RWPE1 (cell line): ENCODE measurements around the gene GLTPD2.

Source experiments
- CTCF ChIA-PET: fragments of 350-600 bp; sonication (Branson Sonifier 250); formaldehyde crosslinking; extraction: SDS; loops from one replicate; lab custom pipeline; 2021; lab: Yijun Ruan, JAX
- POLR2A ChIA-PET: fragments of 400-600 bp; formaldehyde crosslinking; extraction: SDS; loops from one replicate; lab custom pipeline; 2020; ENCODE audit warnings: antibody characterized with exemption; ENCODE audit not compliant: low non-redundant PET; lab: Yijun Ruan, JAX
- DNase-seq: peaks from one replicate; pipeline ENCODE4 v3.0.0; 2012; ENCODE audit warnings: low spot score
- H3K27ac ChIP-seq: fragments of 450-650 bp; 2 replicates; pipeline ENCODE4 v1.5.1; 2017
- TF ChIP-seq, protein P1 (sequence below): fragments of 450-650 bp; conservative IDR thresholded peaks from 2 replicates; pipeline ENCODE4 v1.5.1; 2017; ENCODE audit warnings: low read depth, mild to moderate bottlenecking

The GLTPD2 gene

DNA sequence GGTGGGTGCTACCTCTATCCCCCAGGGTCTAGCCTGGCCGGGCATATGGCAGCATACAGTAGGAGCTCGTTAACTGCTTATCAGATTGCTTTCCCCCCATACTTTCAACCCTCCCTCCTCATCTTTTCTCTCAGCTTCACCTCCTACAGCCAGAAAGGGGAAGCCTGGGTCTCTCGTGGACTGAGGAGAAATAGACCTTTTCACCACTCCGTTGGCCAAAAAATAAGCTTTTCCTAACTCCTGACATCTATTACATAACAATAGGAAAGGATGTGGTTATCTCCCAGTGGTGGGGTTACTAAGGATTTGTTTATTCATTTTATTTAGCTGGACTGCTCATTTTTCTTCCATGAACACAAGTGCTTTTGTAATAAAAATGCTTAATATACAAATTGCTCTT lies 40.1 kb upstream of the GLTPD2 start:
- TF ChIP-seq, protein P1, sequence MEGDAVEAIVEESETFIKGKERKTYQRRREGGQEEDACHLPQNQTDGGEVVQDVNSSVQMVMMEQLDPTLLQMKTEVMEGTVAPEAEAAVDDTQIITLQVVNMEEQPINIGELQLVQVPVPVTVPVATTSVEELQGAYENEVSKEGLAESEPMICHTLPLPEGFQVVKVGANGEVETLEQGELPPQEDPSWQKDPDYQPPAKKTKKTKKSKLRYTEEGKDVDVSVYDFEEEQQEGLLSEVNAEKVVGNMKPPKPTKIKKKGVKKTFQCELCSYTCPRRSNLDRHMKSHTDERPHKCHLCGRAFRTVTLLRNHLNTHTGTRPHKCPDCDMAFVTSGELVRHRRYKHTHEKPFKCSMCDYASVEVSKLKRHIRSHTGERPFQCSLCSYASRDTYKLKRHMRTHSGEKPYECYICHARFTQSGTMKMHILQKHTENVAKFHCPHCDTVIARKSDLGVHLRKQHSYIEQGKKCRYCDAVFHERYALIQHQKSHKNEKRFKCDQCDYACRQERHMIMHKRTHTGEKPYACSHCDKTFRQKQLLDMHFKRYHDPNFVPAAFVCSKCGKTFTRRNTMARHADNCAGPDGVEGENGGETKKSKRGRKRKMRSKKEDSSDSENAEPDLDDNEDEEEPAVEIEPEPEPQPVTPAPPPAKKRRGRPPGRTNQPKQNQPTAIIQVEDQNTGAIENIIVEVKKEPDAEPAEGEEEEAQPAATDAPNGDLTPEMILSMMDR, result no peak
- ChIA-PET POLR2A (no interaction called here), CTCF (interaction anchor here (0.7 to 0.8 kb wide), 2 partner anchors 26 to 328 kb away, joined by 3 read pairs; no protein-coding TSS in a partner anchor)
- H3K27ac ChIP-seq, result no peak overlapping the region
- DNase-seq, result no peak

DNA sequence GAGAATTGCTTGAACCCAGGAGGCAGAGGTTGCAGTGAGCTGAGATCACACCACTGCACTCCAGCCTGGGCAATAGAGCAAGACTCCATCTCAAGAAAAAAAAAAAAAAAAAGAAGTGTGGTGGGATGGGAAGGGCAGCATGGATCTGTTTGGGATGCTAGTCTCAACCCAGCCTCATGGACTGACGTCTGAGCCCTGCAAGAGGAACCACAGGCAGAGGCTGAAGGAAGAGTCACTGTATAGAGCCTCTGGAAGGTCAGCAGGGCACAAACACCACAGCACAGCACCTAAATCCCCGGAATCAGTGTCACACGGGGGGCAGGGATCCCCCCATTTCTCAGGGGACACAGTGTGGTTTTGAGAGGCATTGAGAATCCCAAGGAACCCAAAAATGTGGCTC lies 38.2 kb upstream of the GLTPD2 start:
- no peak overlapping the region for H3K27ac ChIP-seq
- TF ChIP-seq, protein P1, result no peak
- no peak for DNase-seq
- ChIA-PET POLR2A (no interaction called here), CTCF (no interaction called here)

DNA sequence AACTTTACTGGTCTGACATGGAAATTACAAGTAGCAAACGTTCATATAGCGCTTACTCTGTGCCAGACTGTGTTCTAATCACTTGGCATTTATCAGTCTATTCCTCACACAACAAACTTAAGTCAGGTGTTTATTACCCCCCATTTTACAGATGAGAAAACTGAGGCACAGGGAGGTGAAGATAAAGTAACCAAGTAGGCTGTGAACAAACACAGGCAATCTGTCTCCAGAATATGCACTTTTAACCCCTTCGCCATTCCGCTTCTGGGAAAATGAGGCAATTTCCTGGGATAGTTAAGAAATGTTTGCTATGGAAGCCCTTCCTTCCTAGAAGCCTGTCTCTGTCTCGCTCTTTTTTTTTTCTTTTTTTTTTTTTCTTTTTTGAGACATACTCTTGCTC lies 36.8 kb upstream of the GLTPD2 start:
- TF ChIP-seq, protein P1, result no peak
- no peak overlapping the region for H3K27ac ChIP-seq
- no peak for DNase-seq
- CTCF ChIA-PET, result no interaction called here
- POLR2A ChIA-PET, result no interaction called here

DNA sequence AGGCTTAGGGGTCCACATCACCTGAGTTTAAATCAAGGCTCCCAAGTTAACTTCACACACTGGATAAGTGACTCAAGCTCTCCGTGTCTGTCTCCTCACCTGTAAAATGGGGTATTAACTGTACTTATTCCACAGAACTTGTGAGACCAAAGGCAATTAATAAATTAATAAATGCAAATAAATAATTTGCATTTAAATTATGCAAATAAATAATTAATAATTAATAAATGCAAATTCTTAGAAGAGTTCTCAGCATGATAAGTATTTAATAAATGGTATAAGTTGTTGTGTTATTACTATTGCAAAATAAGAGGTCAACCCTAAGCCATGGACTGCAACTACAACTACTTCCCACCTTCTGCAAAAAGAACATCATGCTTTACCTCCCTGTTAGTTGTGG lies 35.4 kb upstream of the GLTPD2 start:
- TF ChIP-seq, protein P1, result no peak
- DNase-seq, result no peak
- ChIA-PET CTCF (interaction anchor here (0.7 kb wide), 1 partner anchor 171 kb away, joined by 4 read pairs; no protein-coding TSS in a partner anchor), POLR2A (no interaction called here)
- no peak overlapping the region for H3K27ac ChIP-seq

DNA sequence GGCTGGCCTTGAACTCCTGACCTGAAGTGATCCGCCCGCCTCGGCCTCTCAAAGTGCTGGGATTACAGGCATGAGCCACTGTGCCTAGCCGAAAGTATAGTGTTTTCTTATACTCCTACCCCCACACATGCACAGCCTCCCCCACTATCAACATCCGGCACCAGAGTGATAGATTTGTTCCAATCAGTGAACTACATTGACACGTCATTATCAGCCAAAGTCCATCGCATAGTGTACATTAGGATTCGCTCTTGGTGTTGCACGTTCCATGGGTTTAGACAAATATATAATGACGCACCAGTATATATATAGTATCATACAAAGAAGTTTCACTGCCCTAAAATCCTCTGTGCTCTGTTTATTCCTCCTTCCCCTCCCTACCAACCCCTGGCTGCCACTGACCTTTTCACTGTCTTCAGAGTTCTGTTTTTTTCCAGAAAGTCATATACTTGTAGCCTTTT lies 29.0 kb upstream of the GLTPD2 start:
- no peak overlapping the region for H3K27ac ChIP-seq
- TF ChIP-seq, protein P1, result no peak
- CTCF ChIA-PET, result no interaction called here
- no peak for DNase-seq
- POLR2A ChIA-PET, result no interaction called here

DNA sequence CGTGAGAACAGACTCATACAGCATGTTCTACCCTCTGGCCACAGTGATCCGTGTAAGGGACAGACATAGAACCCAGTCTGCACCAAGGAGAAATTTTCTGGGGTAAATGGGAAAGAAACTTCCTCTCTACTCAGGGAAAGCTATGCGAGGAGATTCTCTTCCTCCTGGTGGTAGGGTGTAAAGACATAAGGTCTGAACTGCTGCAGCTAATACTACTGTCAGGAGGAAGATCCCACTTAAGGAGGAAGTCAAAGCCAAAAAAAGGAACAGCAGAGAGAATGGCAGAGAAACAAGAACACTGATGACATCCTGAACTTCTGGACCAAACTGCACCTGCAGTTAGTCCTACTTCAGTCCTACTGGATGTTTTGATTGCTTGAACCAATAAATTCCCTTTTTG lies 24.2 kb upstream of the GLTPD2 start:
- no peak for DNase-seq
- ChIA-PET POLR2A (no interaction called here), CTCF (interaction anchor here (0.9 kb wide), 1 partner anchor 26 kb away, joined by 3 read pairs; no protein-coding TSS in a partner anchor)
- H3K27ac ChIP-seq, result no peak overlapping the region
- TF ChIP-seq, protein P1, result no peak
